MCF 10A (cell line): Measurements from ENCODE around the gene CDK5RAP1. TPM values are rescaled to one million over a fixed set of nuclear protein-coding genes. Genes with fewer than 3 reads are reported as not detected.

Experiments used
- BruUV-seq: library from RNA; stranded (reverse); fragments of 400-500 nt; replicated peaks from 2 replicates; lab custom pipeline; 2021; lab: Mats Ljungman, UMichigan
- CTCF ChIA-PET: fragments of 300-600 bp; sonication (Branson Sonifier 250); formaldehyde crosslinking; extraction: SDS; loops from one replicate; lab custom pipeline; 2021; ENCODE audit warnings: antibody characterized with exemption, inconsistent platforms; lab: Yijun Ruan, JAX
- POLR2A ChIA-PET: fragments of 300-600, 350-650 bp; sonication (Branson Sonifier 250); formaldehyde crosslinking; extraction: SDS; loops from one replicate; lab custom pipeline; 2020; ENCODE audit warnings: antibody characterized with exemption, inconsistent platforms; lab: Yijun Ruan, JAX
- DNase-seq: peaks from one replicate; pipeline ENCODE4 v3.0.0-alpha.2; 2018; ENCODE audit not compliant: unreplicated experiment
- H3K27ac Mint-ChIP-seq: one replicate; pipeline ENCODE4 v1.8.0; 2022; ENCODE audit warnings: mild to moderate bottlenecking, low read depth, mixed read lengths; ENCODE audit not compliant: unreplicated experiment
- H3K27me3 Mint-ChIP-seq: one replicate; pipeline ENCODE4 v1.8.0; 2022; ENCODE audit warnings: mixed read lengths; ENCODE audit not compliant: insufficient read depth, unreplicated experiment
- H3K36me3 Mint-ChIP-seq: one replicate; pipeline ENCODE4 v1.8.0; 2022; ENCODE audit warnings: mild to moderate bottlenecking, moderate library complexity, mixed read lengths; ENCODE audit not compliant: insufficient read depth, unreplicated experiment
- H3K4me1 Mint-ChIP-seq: one replicate; pipeline ENCODE4 v1.8.0; 2022; ENCODE audit warnings: mixed read lengths; ENCODE audit not compliant: insufficient read depth, unreplicated experiment
- H3K4me3 Mint-ChIP-seq: one replicate; pipeline ENCODE4 v1.8.0; 2022; ENCODE audit warnings: mild to moderate bottlenecking, moderate library complexity, mixed read lengths; ENCODE audit not compliant: unreplicated experiment
- H3K9me3 Mint-ChIP-seq: one replicate; pipeline ENCODE4 v1.8.0; 2022; ENCODE audit warnings: mixed read lengths; ENCODE audit not compliant: unreplicated experiment
- CTCF ChIP-seq: fragments of 200-600 bp; IDR thresholded peaks from one replicate; pipeline ENCODE4 v1.8.0; 2022; ENCODE audit warnings: antibody characterized with exemption, mild to moderate bottlenecking; ENCODE audit not compliant: unreplicated experiment
- intact Hi-C: fragments of 100-400 bp; cut with micrococcal nuclease; formaldehyde crosslinking; loops from 2 replicates; pipeline ENCODE4 v1.14.1; 2022
- total RNA-seq: library from RNA; stranded (reverse); gene quantifications from 2 replicates; pipeline ENCODE4 v1.2.3, GENCODE V29; 2022

CDK5RAP1 gene
- total RNA-seq, 1 experiment from 2014 or later: 41.0 TPM

GRCh38 chr20:33328157-33329137, 72.9 kb downstream of the CDK5RAP1 start:
- Mint-ChIP-seq H3K4me3 (no peak overlapping the region), H3K36me3 (peaks cover 7% of the 10 kb centered on the region), H3K9me3 (no peaks in the 10 kb centered on the region), H3K4me1 (no peaks in the 10 kb centered on the region), H3K27me3 (peaks cover 68% of the 10 kb centered on the region), H3K27ac (no peak overlapping the region)
- no peak for TF ChIP-seq CTCF
- POLR2A ChIA-PET: no interaction called here
- CTCF ChIA-PET: interaction anchor here (0.6 kb wide), 1 partner anchor 29 kb away, joined by 3 read pairs; no protein-coding TSS in a partner anchor
- no peak for DNase-seq
- BruUV-seq: no TSS peak
- intact Hi-C loops: no loop called here

- POLR2A ChIA-PET: no interaction called here
These were observed 76.0 kb downstream of the CDK5RAP1 start for GRCh38 chr20:33325350-33325749.

GRCh38 chr20:33323236-33323635, 78.1 kb downstream of the CDK5RAP1 start:
- H3K4me3 Mint-ChIP-seq: no peak overlapping the region
- no peak for DNase-seq
- H3K27ac Mint-ChIP-seq: no peak overlapping the region
- intact Hi-C loops: no loop called here
- peaks cover 31% of the 10 kb centered on the region for H3K27me3 Mint-ChIP-seq
- no peaks in the 10 kb centered on the region for H3K4me1 Mint-ChIP-seq
- ChIA-PET CTCF (interaction anchor here (0.6 to 1.7 kb wide), 4 partner anchors 10 to 534 kb away, joined by 3 to 6 read pairs (median 4); no protein-coding TSS in a partner anchor), POLR2A (no interaction called here)
- no peak for TF ChIP-seq CTCF
- no peaks in the 10 kb centered on the region for H3K9me3 Mint-ChIP-seq
- peaks cover 6% of the 10 kb centered on the region for H3K36me3 Mint-ChIP-seq
- no TSS peak for BruUV-seq

More at GRCh38 chr20:33325350-33325749, 76.0 kb downstream of the CDK5RAP1 start:
- Mint-ChIP-seq H3K27ac (no peak overlapping the region), H3K36me3 (peaks cover 7% of the 10 kb centered on the region), H3K27me3 (peaks cover 52% of the 10 kb centered on the region), H3K4me1 (no peaks in the 10 kb centered on the region), H3K4me3 (no peak overlapping the region), H3K9me3 (no peaks in the 10 kb centered on the region)
- CTCF ChIA-PET: interaction anchor here (0.5 to 1.3 kb wide), 5 partner anchors 22 to 579 kb away, joined by 3 to 4 read pairs (median 3); no protein-coding TSS in a partner anchor
- intact Hi-C loops: no loop called here
- no peak for DNase-seq
- BruUV-seq: no TSS peak
- no peak for TF ChIP-seq CTCF

GRCh38 chr20:33322456-33322855, 78.9 kb downstream of the CDK5RAP1 start:
- ChIA-PET CTCF (interaction anchor here (0.6 to 1.4 kb wide), 4 partner anchors 23 to 801 kb away, joined by 3 to 4 read pairs (median 3); no protein-coding TSS in a partner anchor), POLR2A (interaction anchor here (0.6 kb wide), 1 partner anchor 12 kb away, joined by 4 read pairs; no protein-coding TSS in a partner anchor)
- intact Hi-C loops: no loop called here
- no TSS peak for BruUV-seq
- Mint-ChIP-seq H3K4me3 (no peak overlapping the region), H3K36me3 (no peaks in the 10 kb centered on the region), H3K27ac (no peak overlapping the region), H3K4me1 (no peaks in the 10 kb centered on the region), H3K27me3 (peaks cover 30% of the 10 kb centered on the region), H3K9me3 (no peaks in the 10 kb centered on the region)
- DNase-seq: no peak
- TF ChIP-seq CTCF: no peak
